Upper lobe of left lung (tissue), 4 donors: ENCODE data around the gene SLC22A17.

Source experiments
- POLR2A ChIP-seq, 4 donors: fragments of 450-650 bp; IDR thresholded peaks; one replicate each; pipeline ENCODE4 v1.5.1; 2016 to 2017; ENCODE audit warnings: antibody characterized with exemption in 4 of 4, mild to moderate bottlenecking in 2 of 4
- POLR2AphosphoS5 ChIP-seq, 2 donors: sonication (generic); formaldehyde crosslinking; IDR thresholded peaks; one replicate each; pipeline ENCODE4 v1.5.1; 2017; ENCODE audit warnings: antibody characterized with exemption in 2 of 2
- TF ChIP-seq, protein P1 (sequence below), 6 experiments: fragments of 450-650 bp in 4 of 6; fragments of 200-600 bp in 2 of 6; sonication (generic) in 2 of 6; IDR thresholded peaks; one replicate each; pipeline ENCODE4 v1.5.1; 2016 to 2019; ENCODE audit warnings: antibody characterized with exemption in 6 of 6

DNA sequence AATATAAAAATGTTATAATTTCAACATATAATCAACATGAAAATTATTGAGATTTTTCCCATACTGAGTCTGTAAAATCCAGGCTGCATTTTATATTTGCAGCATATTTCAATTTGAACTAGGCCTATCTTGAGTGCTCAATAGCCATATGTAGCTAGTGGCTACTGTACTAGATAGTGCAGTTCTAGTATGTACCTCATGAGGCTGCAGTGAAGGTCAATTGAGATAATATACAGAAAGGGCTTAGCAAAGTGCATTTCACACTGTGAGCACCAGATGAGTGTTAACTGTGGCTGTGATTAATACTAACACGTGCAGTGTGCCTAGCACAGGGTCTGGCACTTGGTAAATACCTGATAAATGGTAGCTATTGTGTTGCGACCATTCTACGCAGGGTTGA is 5.4 kb upstream of the SLC22A17 start:
- TF ChIP-seq, protein P1, sequence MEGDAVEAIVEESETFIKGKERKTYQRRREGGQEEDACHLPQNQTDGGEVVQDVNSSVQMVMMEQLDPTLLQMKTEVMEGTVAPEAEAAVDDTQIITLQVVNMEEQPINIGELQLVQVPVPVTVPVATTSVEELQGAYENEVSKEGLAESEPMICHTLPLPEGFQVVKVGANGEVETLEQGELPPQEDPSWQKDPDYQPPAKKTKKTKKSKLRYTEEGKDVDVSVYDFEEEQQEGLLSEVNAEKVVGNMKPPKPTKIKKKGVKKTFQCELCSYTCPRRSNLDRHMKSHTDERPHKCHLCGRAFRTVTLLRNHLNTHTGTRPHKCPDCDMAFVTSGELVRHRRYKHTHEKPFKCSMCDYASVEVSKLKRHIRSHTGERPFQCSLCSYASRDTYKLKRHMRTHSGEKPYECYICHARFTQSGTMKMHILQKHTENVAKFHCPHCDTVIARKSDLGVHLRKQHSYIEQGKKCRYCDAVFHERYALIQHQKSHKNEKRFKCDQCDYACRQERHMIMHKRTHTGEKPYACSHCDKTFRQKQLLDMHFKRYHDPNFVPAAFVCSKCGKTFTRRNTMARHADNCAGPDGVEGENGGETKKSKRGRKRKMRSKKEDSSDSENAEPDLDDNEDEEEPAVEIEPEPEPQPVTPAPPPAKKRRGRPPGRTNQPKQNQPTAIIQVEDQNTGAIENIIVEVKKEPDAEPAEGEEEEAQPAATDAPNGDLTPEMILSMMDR (IDR thresholded peaks at IDR 0.05), result no peak
- TF ChIP-seq POLR2A (IDR thresholded peaks at IDR 0.05) (no peak), POLR2AphosphoS5 (IDR thresholded peaks at IDR 0.05) (no peak)
